Measurements from ENCODE around the gene DNAJC2. TPM values are rescaled to one million over a fixed set of nuclear protein-coding genes. Genes with fewer than 3 reads are reported as not detected.

Gene DNAJC2
- total and polyA plus RNA-seq, 2 donors from 2014 or later, result 14.4 to 20.9 TPM

DNA sequence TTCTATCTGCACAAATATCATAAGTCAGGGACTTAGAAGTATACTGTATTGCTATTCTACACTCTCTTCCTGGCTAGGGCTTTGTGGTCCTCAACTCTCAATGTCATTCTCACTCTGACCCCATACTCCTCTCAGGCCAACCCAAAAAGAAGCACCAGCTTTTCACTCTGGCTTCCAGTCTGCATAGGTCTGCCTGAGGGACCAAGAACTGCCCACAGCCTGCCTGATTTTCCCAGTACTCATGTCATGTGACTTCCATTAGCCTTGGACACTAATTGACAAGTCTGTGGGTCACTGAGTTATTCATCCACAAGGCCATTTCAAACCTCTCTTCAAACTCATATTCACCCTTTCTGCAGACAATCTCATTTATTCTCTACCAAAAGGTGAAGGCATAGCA lies 27.6 kb downstream of the DNAJC2 start:
- intact Hi-C loops (cut with DNase I), result no loop called here
- Histone ChIP-seq H3K9ac (ENCODE audit: low read length in 3 of 3) (no peak overlapping the region), H3K27me3 (ENCODE audit: control insufficient read depth, insufficient read depth, low read length) (no peaks in the 10 kb centered on the region), H3K36me3 (ENCODE audit: control insufficient read depth in 2 of 3, insufficient read depth in 3 of 3, low read length in 3 of 3) (peaks cover 11 to 37% (median 28%) of the 10 kb centered on the region in 3 donors), H3K27ac (ENCODE audit: low read depth in 2 of 2, low read length in 2 of 2) (peak overlapping the region in 1 of 2 donors; percentile 3), H3K4me3 (ENCODE audit: low read length in 3 of 3) (no peak overlapping the region), H3K4me1 (ENCODE audit: control insufficient read depth in 2 of 3, insufficient read depth in 2 of 3, low read depth in 1 of 3, low read length in 3 of 3) (no peaks in the 10 kb centered on the region), H3K9me3 (ENCODE audit: control insufficient read depth in 2 of 3, insufficient read depth in 1 of 3, low read length in 3 of 3) (no peaks in the 10 kb centered on the region)
- TF ChIP-seq, protein P1, sequence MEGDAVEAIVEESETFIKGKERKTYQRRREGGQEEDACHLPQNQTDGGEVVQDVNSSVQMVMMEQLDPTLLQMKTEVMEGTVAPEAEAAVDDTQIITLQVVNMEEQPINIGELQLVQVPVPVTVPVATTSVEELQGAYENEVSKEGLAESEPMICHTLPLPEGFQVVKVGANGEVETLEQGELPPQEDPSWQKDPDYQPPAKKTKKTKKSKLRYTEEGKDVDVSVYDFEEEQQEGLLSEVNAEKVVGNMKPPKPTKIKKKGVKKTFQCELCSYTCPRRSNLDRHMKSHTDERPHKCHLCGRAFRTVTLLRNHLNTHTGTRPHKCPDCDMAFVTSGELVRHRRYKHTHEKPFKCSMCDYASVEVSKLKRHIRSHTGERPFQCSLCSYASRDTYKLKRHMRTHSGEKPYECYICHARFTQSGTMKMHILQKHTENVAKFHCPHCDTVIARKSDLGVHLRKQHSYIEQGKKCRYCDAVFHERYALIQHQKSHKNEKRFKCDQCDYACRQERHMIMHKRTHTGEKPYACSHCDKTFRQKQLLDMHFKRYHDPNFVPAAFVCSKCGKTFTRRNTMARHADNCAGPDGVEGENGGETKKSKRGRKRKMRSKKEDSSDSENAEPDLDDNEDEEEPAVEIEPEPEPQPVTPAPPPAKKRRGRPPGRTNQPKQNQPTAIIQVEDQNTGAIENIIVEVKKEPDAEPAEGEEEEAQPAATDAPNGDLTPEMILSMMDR (IDR thresholded peaks at IDR 0.05; ENCODE audit: borderline replicate concordance, extremely low read depth, insufficient read depth), result no peak
- FAIRE-seq (peak; percentile 8), DNase-seq (peak in 1 of 5 donors; percentile 6)

DNA sequence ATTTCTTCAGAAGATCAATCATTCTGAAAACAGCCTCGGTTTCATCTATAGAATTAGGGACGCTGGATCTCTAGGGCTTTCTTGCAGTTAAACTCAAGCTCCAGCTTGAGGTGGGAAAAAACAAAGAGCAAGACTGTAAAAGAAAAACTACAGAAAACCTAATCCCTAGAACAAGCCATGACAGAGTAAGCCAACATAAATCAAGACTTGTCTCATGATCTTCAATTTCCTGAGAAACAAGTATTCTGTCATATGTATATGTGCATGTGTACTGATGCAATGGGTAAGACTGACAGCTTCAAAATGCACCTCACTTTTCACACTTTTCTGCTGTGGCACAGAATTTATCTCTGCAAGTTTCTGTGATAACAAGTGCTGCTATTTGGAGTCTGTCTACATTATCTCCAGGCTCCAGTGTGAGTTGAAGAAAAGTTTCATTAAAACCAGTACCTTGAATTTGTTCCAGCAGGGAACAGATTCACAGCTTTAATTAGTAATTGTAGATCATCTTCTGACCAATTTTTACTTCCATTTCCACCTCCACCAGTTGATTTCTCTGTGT lies 28.1 kb downstream of the DNAJC2 start:
- Histone ChIP-seq H3K27me3 (ENCODE audit: control insufficient read depth, insufficient read depth, low read length) (no peaks in the 10 kb centered on the region), H3K9ac (ENCODE audit: low read length in 3 of 3) (no peak overlapping the region), H3K36me3 (ENCODE audit: control insufficient read depth in 2 of 3, insufficient read depth in 3 of 3, low read length in 3 of 3) (peaks cover 14 to 41% (median 33%) of the 10 kb centered on the region in 3 donors), H3K27ac (ENCODE audit: low read depth in 2 of 2, low read length in 2 of 2) (peak overlapping the region in 1 of 2 donors; percentile 3), H3K4me3 (ENCODE audit: low read length in 3 of 3) (no peak overlapping the region), H3K4me1 (ENCODE audit: control insufficient read depth in 2 of 3, insufficient read depth in 2 of 3, low read depth in 1 of 3, low read length in 3 of 3) (no peaks in the 10 kb centered on the region), H3K9me3 (ENCODE audit: control insufficient read depth in 2 of 3, insufficient read depth in 1 of 3, low read length in 3 of 3) (no peaks in the 10 kb centered on the region)
- intact Hi-C loops (cut with DNase I), result no loop called here
- FAIRE-seq (no peak), DNase-seq (no peak)
- TF ChIP-seq, protein P1 (IDR thresholded peaks at IDR 0.05; ENCODE audit: borderline replicate concordance, extremely low read depth, insufficient read depth), result no peak

DNA sequence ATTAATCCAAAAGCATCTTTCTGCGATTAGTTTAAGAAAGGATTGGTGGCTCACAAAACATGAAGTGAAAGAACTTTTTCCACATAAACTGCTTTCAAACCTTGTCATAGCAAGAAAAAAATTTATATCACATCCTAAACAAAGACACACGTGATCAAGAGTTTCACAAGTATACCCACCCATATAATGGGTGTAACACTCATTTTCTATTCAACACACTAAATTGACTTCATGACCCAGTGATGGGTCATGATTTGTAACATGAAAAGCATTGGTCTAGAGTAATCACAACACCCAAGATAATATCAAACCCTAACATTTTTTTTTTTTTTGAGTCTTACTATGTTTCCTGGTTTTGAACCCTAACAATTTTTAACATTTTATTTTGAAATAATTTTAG lies 29.7 kb downstream of the DNAJC2 start:
- no peak overlapping the region for H3K4me3 ChIP-seq (ENCODE audit: low read length in 3 of 3)
- H3K9ac ChIP-seq (ENCODE audit: low read length in 3 of 3), result no peak overlapping the region
- H3K27ac ChIP-seq (ENCODE audit: low read depth in 2 of 2, low read length in 2 of 2), result no peak overlapping the region
- H3K36me3 ChIP-seq (ENCODE audit: control insufficient read depth in 2 of 3, insufficient read depth in 3 of 3, low read length in 3 of 3), result peaks cover 17 to 48% (median 42%) of the 10 kb centered on the region in 3 donors
- H3K9me3 ChIP-seq (ENCODE audit: control insufficient read depth in 2 of 3, insufficient read depth in 1 of 3, low read length in 3 of 3), result no peaks in the 10 kb centered on the region
- intact Hi-C loops (cut with DNase I), result no loop called here
- FAIRE-seq (peak; percentile 8), DNase-seq (no peak)
- TF ChIP-seq, protein P1 (IDR thresholded peaks at IDR 0.05; ENCODE audit: borderline replicate concordance, extremely low read depth, insufficient read depth), result no peak
- no peaks in the 10 kb centered on the region for H3K4me1 ChIP-seq (ENCODE audit: control insufficient read depth in 2 of 3, insufficient read depth in 2 of 3, low read depth in 1 of 3, low read length in 3 of 3)
- no peaks in the 10 kb centered on the region for H3K27me3 ChIP-seq (ENCODE audit: control insufficient read depth, insufficient read depth, low read length)
